Neuronal stem cell (in vitro differentiated cells): ENCODE data around the gene RPN2.

ENCODE experiments used
- DNase-seq: peaks from one replicate; pipeline ENCODE4 v3.0.0-alpha.2; 2013; ENCODE audit warnings: low spot score
- H2AFZ ChIP-seq: one replicate; pipeline ENCODE4 v1.6.1; 2013; ENCODE audit warnings: mild to moderate bottlenecking, low read length, inconsistent platforms
- H2AK5ac ChIP-seq: 2 replicates; pipeline ENCODE4 v1.6.1; 2013; ENCODE audit warnings: low read depth, mild to moderate bottlenecking, inconsistent platforms, low read length, moderate library complexity, mixed read lengths
- H2BK120ac ChIP-seq: 2 replicates; pipeline ENCODE4 v1.6.1; 2013; ENCODE audit warnings: low read depth, mild to moderate bottlenecking, inconsistent platforms, low read length, moderate library complexity, mixed read lengths
- H2BK12ac ChIP-seq: one replicate; pipeline ENCODE4 v1.6.1; 2013; ENCODE audit warnings: low read length, inconsistent platforms
- H2BK15ac ChIP-seq: 2 replicates; pipeline ENCODE4 v1.6.1; 2013; ENCODE audit warnings: mild to moderate bottlenecking, low read length, inconsistent platforms, mixed read lengths
- H2BK5ac ChIP-seq: one replicate; pipeline ENCODE4 v1.6.1; 2013; ENCODE audit warnings: inconsistent platforms, mild to moderate bottlenecking, low read length, moderate library complexity
- H3K14ac ChIP-seq: one replicate; pipeline ENCODE4 v1.6.1; 2013; ENCODE audit warnings: low read length, inconsistent platforms
- H3K18ac ChIP-seq: 2 replicates; pipeline ENCODE4 v1.6.1; 2013; ENCODE audit warnings: low read length, inconsistent platforms
- H3K23ac ChIP-seq: 2 replicates; pipeline ENCODE4 v1.6.1; 2013; ENCODE audit warnings: low read depth, mild to moderate bottlenecking, mixed read lengths, low read length, inconsistent platforms; ENCODE audit not compliant: poor library complexity
- H3K27ac ChIP-seq: replicated peaks from 3 replicates; pipeline ENCODE4 v1.5.1; 2013; ENCODE audit warnings: low read length, inconsistent platforms
- H3K27me3 ChIP-seq, 3 experiments: 2 replicates each; pipeline ENCODE4 v1.6.1; 2013; ENCODE audit warnings: low read length in 3 of 3, mild to moderate bottlenecking in 2 of 3, inconsistent platforms in 1 of 3, low read depth in 1 of 3, mixed read lengths in 1 of 3, moderate library complexity in 1 of 3; ENCODE audit not compliant: control insufficient read depth in 3 of 3, insufficient read depth in 3 of 3
- H3K36me3 ChIP-seq, 2 donors: replicated peaks in 1 of 2; 2 replicates each; pipeline ENCODE4 v1.6.1; 2013; ENCODE audit warnings: low read length in 2 of 2; ENCODE audit not compliant: control insufficient read depth in 2 of 2, insufficient read depth in 2 of 2
- H3K4ac ChIP-seq: 2 replicates; pipeline ENCODE4 v1.6.1; 2013; ENCODE audit warnings: inconsistent platforms, mild to moderate bottlenecking, low read length, moderate library complexity
- H3K4me1 ChIP-seq, 2 donors: 1 replicate in 1 of 2; 2 replicates in 1 of 2; pipeline ENCODE4 v1.6.1; 2013; ENCODE audit warnings: low read length in 2 of 2, low read depth in 1 of 2; ENCODE audit not compliant: control insufficient read depth in 2 of 2, insufficient read depth in 1 of 2
- H3K4me2 ChIP-seq: one replicate; pipeline ENCODE4 v1.6.1; 2013; ENCODE audit warnings: mild to moderate bottlenecking, low read length, inconsistent platforms; ENCODE audit not compliant: insufficient read depth, poor library complexity, severe bottlenecking
- H3K4me3 ChIP-seq, 2 donors: 2 replicates each; pipeline ENCODE4 v1.5.1; 2013; ENCODE audit warnings: low read length in 2 of 2, mild to moderate bottlenecking in 2 of 2, inconsistent platforms in 1 of 2, moderate library complexity in 1 of 2
- H3K79me1 ChIP-seq: one replicate; pipeline ENCODE4 v1.6.1; 2013; ENCODE audit warnings: low read depth, mild to moderate bottlenecking, inconsistent platforms, low read length, moderate library complexity
- H3K9ac ChIP-seq: one replicate; pipeline ENCODE4 v1.6.1; 2013; ENCODE audit warnings: mild to moderate bottlenecking, low read depth, low read length, inconsistent platforms; ENCODE audit not compliant: poor library complexity
- H3K9me3 ChIP-seq, 2 donors: replicated peaks in 1 of 2; 2 replicates each; pipeline versions ENCODE3 to v1.6.1; 2013; ENCODE audit warnings: low read length in 2 of 2, mild to moderate bottlenecking in 2 of 2, inconsistent platforms in 1 of 2, low read depth in 1 of 2, mixed read lengths in 1 of 2, moderate library complexity in 1 of 2; ENCODE audit not compliant: control insufficient read depth in 2 of 2, insufficient read depth in 1 of 2
- H4K8ac ChIP-seq: one replicate; pipeline ENCODE4 v1.6.1; 2013; ENCODE audit warnings: low read depth, mild to moderate bottlenecking, inconsistent platforms, low read length, moderate library complexity
- H4K91ac ChIP-seq: one replicate; pipeline ENCODE4 v1.6.1; 2013; ENCODE audit warnings: low read length, low read depth, mild to moderate bottlenecking, inconsistent platforms; ENCODE audit not compliant: poor library complexity
- WGBS, 2 donors: extraction: QIAGEN DNeasy Blood & Tissue Kit; methylation state at CpG; one replicate each; pipeline ENCODE4 v1.1.7; 2013; ENCODE audit warnings: missing lambda C conversion rate in 2 of 2, mixed read lengths in 1 of 2; ENCODE audit not compliant: insufficient read length in 2 of 2, insufficient replicate concordance in 1 of 2; ENCODE audit errors: extremely low coverage in 2 of 2; 5-methylcytosine and 5-hydroxymethylcytosine counted together

The RPN2 gene

GRCh38 chr20:37254114-37254878 lies 75.2 kb downstream of the RPN2 start:
- Histone ChIP-seq H2BK12ac (no peak overlapping the region), H3K4me3 (no peak overlapping the region), H4K91ac (peak overlapping the region; percentile 56), H3K9ac (no peak overlapping the region), H2BK120ac (no peak overlapping the region), H3K23ac (no peak overlapping the region), H3K79me1 (no peaks in the 10 kb centered on the region), H3K9me3 (peaks cover 2 to 4% of the 10 kb centered on the region in 2 donors), H2BK5ac (no peak overlapping the region), H3K4me2 (no peak overlapping the region), H2AK5ac (peak overlapping the region; percentile 53), H4K8ac (no peak overlapping the region), H3K14ac (no peak overlapping the region), H3K18ac (peak overlapping the region; percentile 84), H3K27ac (no peak overlapping the region), H3K36me3 (no peaks in the 10 kb centered on the region), H2AFZ (no peak overlapping the region), H3K27me3 (no peaks in the 10 kb centered on the region), H3K4me1 (peaks cover 18 to 31% of the 10 kb centered on the region in 2 donors), H2BK15ac (peak overlapping the region; percentile 60), H3K4ac (no peak overlapping the region)
- WGBS, 2 donors = no CpG with 5 or more reads among the region's 7 CpGs
- no peak for DNase-seq

GRCh38 chr20:37256286-37256685 lies 77.2 kb downstream of the RPN2 start:
- Histone ChIP-seq H3K27ac (no peak overlapping the region), H3K79me1 (no peaks in the 10 kb centered on the region), H3K4ac (peak overlapping the region; percentile 93), H2BK120ac (peak overlapping the region; percentile 78), H3K23ac (no peak overlapping the region), H2BK12ac (peak overlapping the region; percentile 100), H3K27me3 (no peaks in the 10 kb centered on the region), H2BK15ac (peak overlapping the region; percentile 39), H3K14ac (no peak overlapping the region), H3K18ac (peak overlapping the region; percentile 95), H4K91ac (peak overlapping the region; percentile 66), H2AK5ac (peak overlapping the region; percentile 57), H2AFZ (no peak overlapping the region), H3K9ac (peak overlapping the region; percentile 73), H3K36me3 (no peaks in the 10 kb centered on the region), H3K4me2 (no peak overlapping the region), H3K4me1 (peaks cover 24 to 40% of the 10 kb centered on the region in 2 donors), H3K4me3 (no peak overlapping the region), H4K8ac (no peak overlapping the region), H3K9me3 (peaks cover 2 to 4% of the 10 kb centered on the region in 2 donors), H2BK5ac (peak overlapping the region; percentile 94)
- DNase-seq = no peak
- WGBS, 2 donors = no CpG with 5 or more reads among the region's 11 CpGs

GRCh38 chr20:37257530-37257929 lies 78.4 kb downstream of the RPN2 start:
- H2AK5ac ChIP-seq = no peak overlapping the region
- H3K9ac ChIP-seq = no peak overlapping the region
- no peak overlapping the region for H2AFZ ChIP-seq
- no peak for DNase-seq
- H3K9me3 ChIP-seq = peaks cover 2 to 4% of the 10 kb centered on the region in 2 donors
- H3K27ac ChIP-seq = peak overlapping the region; percentile 86
- no peaks in the 10 kb centered on the region for H3K79me1 ChIP-seq
- no peaks in the 10 kb centered on the region for H3K27me3 ChIP-seq
- peaks cover 14 to 36% of the 10 kb centered on the region in 2 donors for H3K4me1 ChIP-seq
- H2BK15ac ChIP-seq = no peak overlapping the region
- H3K14ac ChIP-seq = no peak overlapping the region
- H3K4me2 ChIP-seq = no peak overlapping the region
- H3K36me3 ChIP-seq = no peaks in the 10 kb centered on the region
- H2BK5ac ChIP-seq = peak overlapping the region; percentile 94
- no peak overlapping the region for H4K8ac ChIP-seq
- H3K4ac ChIP-seq = no peak overlapping the region
- H3K23ac ChIP-seq = no peak overlapping the region
- H2BK120ac ChIP-seq = no peak overlapping the region
- H2BK12ac ChIP-seq = no peak overlapping the region
- H3K18ac ChIP-seq = no peak overlapping the region
- WGBS, 2 donors = no CpG with 5 or more reads among the region's 2 CpGs
- no peak overlapping the region for H4K91ac ChIP-seq
- no peak overlapping the region for H3K4me3 ChIP-seq

- peak overlapping the region; percentile 99 for H2BK120ac ChIP-seq
- peak overlapping the region; percentile 94 for H2BK5ac ChIP-seq
- peaks cover 2 to 4% of the 10 kb centered on the region in 2 donors for H3K9me3 ChIP-seq
- H3K14ac ChIP-seq = no peak overlapping the region
- H4K91ac ChIP-seq = peak overlapping the region; percentile 31
- H3K18ac ChIP-seq = peak overlapping the region; percentile 98
- no peak overlapping the region for H3K9ac ChIP-seq
- no peak for DNase-seq
- no peaks in the 10 kb centered on the region for H3K36me3 ChIP-seq
- no peak overlapping the region for H3K4ac ChIP-seq
- H2BK15ac ChIP-seq = peak overlapping the region; percentile 8
- H3K4me3 ChIP-seq = no peak overlapping the region
- WGBS, 2 donors = no CpG with 5 or more reads among the region's 9 CpGs
- peak overlapping the region; percentile 82 for H3K23ac ChIP-seq
- no peak overlapping the region for H4K8ac ChIP-seq
- peak overlapping the region; percentile 97 for H2AK5ac ChIP-seq
- peak overlapping the region; percentile 42 for H2AFZ ChIP-seq
- peak overlapping the region; percentile 100 for H2BK12ac ChIP-seq
- peaks cover 14 to 36% of the 10 kb centered on the region in 2 donors for H3K4me1 ChIP-seq
- peak overlapping the region; percentile 86 for H3K27ac ChIP-seq
- H3K4me2 ChIP-seq = no peak overlapping the region
- H3K27me3 ChIP-seq = no peaks in the 10 kb centered on the region
- H3K79me1 ChIP-seq = no peaks in the 10 kb centered on the region
Observed at GRCh38 chr20:37257988-37258387, 78.9 kb downstream of the RPN2 start.
